Stomach (tissue), 9 donors: ENCODE measurements around the gene SARDH. TPM values are rescaled to one million over a fixed set of nuclear protein-coding genes. Genes with fewer than 3 reads are reported as not detected.

ENCODE experiments used
- DNase-seq, 2 donors: peaks; one replicate each; pipeline versions ENCODE4 v3.0.0 to v3.0.0-alpha.2; 2013 to 2019
- H3K27ac ChIP-seq, 5 donors: fragments of 200-600 bp in 4 of 5; sonication (generic) in 4 of 5; one replicate each; pipeline ENCODE4 v1.5.1; 2013 to 2019; ENCODE audit warnings: mild to moderate bottlenecking in 1 of 5, moderate library complexity in 1 of 5
- H3K27me3 ChIP-seq, 3 donors: fragments of 200-600 bp; sonication (generic); one replicate each; pipeline ENCODE4 v1.5.1; 2017 to 2019; ENCODE audit warnings: mixed run types in 1 of 3
- H3K36me3 ChIP-seq, 4 donors: fragments of 200-600 bp; sonication (generic); 1 replicate in 3 of 4; 2 replicates in 1 of 4; pipeline ENCODE4 v1.5.1; 2016 to 2019
- H3K4me1 ChIP-seq, 4 donors: fragments of 200-600 bp; sonication (generic); one replicate each; pipeline ENCODE4 v1.5.1; 2016 to 2019
- H3K4me3 ChIP-seq, 4 donors: fragments of 200-600 bp; sonication (generic) in 3 of 4; one replicate each; pipeline ENCODE4 v1.5.1; 2016 to 2019; ENCODE audit warnings: mild to moderate bottlenecking in 1 of 4
- H3K9me3 ChIP-seq, 4 donors: fragments of 200-600 bp; sonication (generic); one replicate each; pipeline ENCODE4 v1.5.1; 2016 to 2019
- EP300 ChIP-seq: sonication (generic); formaldehyde crosslinking; IDR thresholded peaks from one replicate; pipeline ENCODE4 v1.6.1; 2017; ENCODE audit warnings: antibody characterized with exemption
- POLR2A ChIP-seq, 4 donors: fragments of 450-650 bp; IDR thresholded peaks; one replicate each; pipeline ENCODE4 v1.6.1; 2016; ENCODE audit warnings: antibody characterized with exemption in 4 of 4, control low read depth in 2 of 4, mild to moderate bottlenecking in 1 of 4, moderate library complexity in 1 of 4
- POLR2AphosphoS5 ChIP-seq, 3 donors: sonication (generic); formaldehyde crosslinking; IDR thresholded peaks; one replicate each; pipeline ENCODE4 v1.6.1; 2016; ENCODE audit warnings: antibody characterized with exemption in 3 of 3
- WGBS, 5 donors: extraction: QIAGEN DNeasy Blood & Tissue Kit in 3 of 5; methylation state at CpG; one replicate each; pipeline versions ENCODE4 v1.1.5 to v1.1.7; 2013 to 2018; 5-methylcytosine and 5-hydroxymethylcytosine counted together
- intact Hi-C: fragments of 100-400 bp; cut with DNase I; formaldehyde crosslinking; loops from one replicate; pipeline ENCODE4 v1.15.1; 2023; ENCODE audit warnings: low total_unique reads
- polyA plus RNA-seq, 3 donors: library from polyadenylated mRNA; stranded (reverse); fragments of 200-250 nt; gene quantifications; one replicate each; pipeline ENCODE4 v1.2.3, GENCODE V29; 2013
- total RNA-seq, 5 donors: library from RNA; depleted of rRNA; stranded (reverse); fragments of >200 nt; gene quantifications; one replicate each; pipeline versions ENCODE4 v1.1.0 to v1.2.3, GENCODE V29; 2014 to 2016
- TF ChIP-seq, protein P1 (sequence below), 7 experiments: fragments of 450-650 bp in 4 of 7; fragments of 200-600 bp in 3 of 7; sonication (generic) in 3 of 7; IDR thresholded peaks; one replicate each; pipeline ENCODE4 v1.5.1; 2016 to 2019; ENCODE audit warnings: antibody characterized with exemption in 7 of 7, control low read depth in 2 of 7, mild to moderate bottlenecking in 1 of 7
- donor health status: healthy with polysubstance abuse.
- donor health status: Bipolar disorder and iron deficiency.
- donor health status: healthy.

Gene SARDH
- total and polyA plus RNA-seq, 8 donors: 0.76 to 15.2 (median 2.6) TPM; not detected in 1

DNA sequence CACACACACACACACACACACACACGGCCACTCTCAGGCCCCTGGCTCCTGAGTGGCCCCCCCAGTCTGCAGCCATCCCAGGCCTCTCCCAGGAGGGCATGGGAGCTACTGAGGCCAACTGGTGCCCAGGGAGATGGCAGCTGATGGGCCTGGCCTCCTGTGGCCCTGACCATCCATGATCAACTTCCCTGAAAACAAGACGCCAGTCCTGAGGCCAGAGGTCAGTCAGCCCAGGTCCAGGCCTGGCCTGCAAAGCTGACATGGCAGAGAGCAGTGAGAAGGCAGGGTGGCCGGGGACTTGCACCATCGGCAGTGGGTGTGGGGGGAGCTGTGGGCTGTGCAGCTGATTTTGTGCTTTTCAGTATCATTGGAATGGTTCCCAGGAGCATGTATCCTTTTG lies 47.0 kb downstream of the SARDH start:
- no peak for DNase-seq
- WGBS, 5 donors: 73 to 81% (median 73%) methylated on average over 3 to 4 of the region's 4 CpGs

DNA sequence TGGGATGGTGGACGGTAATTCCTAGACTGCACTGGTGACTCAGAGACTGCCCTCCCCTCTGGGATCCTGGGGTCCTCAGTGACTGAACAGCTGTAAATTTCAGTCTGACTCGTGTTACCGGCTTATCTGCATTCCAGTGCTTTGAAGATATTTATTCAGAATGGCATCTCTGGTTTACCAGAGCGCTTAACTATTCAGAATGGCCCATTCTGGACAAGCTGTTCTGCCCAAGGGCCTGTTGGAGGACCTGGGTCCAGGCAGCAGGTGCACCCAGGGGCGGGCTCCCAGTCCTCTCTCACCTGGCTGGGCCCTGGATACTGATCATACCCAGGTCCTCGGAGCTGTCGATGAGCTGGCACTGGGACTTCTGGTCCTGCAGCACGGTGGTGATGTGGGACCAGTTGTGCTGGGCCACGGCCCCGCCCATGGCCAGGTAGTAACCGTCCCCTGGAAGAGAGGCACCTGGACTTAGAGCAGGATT lies 48.0 kb downstream of the SARDH start:
- H3K4me1 ChIP-seq: no peaks in the 10 kb centered on the region
- intact Hi-C loops: no loop called here
- no peak overlapping the region for H3K4me3 ChIP-seq
- H3K9me3 ChIP-seq: no peaks in the 10 kb centered on the region
- 61 to 92% (median 74%) methylated on average over 8 to 11 of the region's 11 CpGs for WGBS, 5 donors
- H3K36me3 ChIP-seq: peaks cover 0 to 5% (median 0%) of the 10 kb centered on the region in 4 donors
- H3K27ac ChIP-seq: no peak overlapping the region
- peak in 1 of 2 donors; percentile 47 for DNase-seq
- no peaks in the 10 kb centered on the region for H3K27me3 ChIP-seq
- TF ChIP-seq EP300: no peak
- no peak for TF ChIP-seq POLR2A (IDR thresholded peaks at IDR 0.05)

More for the DNA sequence above, 47.0 kb downstream of the SARDH start:
- no peak overlapping the region for H3K4me3 ChIP-seq
- intact Hi-C loops: no loop called here
- TF ChIP-seq POLR2AphosphoS5 (IDR thresholded peaks at IDR 0.05): no peak
- TF ChIP-seq, protein P1, sequence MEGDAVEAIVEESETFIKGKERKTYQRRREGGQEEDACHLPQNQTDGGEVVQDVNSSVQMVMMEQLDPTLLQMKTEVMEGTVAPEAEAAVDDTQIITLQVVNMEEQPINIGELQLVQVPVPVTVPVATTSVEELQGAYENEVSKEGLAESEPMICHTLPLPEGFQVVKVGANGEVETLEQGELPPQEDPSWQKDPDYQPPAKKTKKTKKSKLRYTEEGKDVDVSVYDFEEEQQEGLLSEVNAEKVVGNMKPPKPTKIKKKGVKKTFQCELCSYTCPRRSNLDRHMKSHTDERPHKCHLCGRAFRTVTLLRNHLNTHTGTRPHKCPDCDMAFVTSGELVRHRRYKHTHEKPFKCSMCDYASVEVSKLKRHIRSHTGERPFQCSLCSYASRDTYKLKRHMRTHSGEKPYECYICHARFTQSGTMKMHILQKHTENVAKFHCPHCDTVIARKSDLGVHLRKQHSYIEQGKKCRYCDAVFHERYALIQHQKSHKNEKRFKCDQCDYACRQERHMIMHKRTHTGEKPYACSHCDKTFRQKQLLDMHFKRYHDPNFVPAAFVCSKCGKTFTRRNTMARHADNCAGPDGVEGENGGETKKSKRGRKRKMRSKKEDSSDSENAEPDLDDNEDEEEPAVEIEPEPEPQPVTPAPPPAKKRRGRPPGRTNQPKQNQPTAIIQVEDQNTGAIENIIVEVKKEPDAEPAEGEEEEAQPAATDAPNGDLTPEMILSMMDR (IDR thresholded peaks at IDR 0.05): no peak
- no peak for TF ChIP-seq EP300
- no peak for TF ChIP-seq POLR2A (IDR thresholded peaks at IDR 0.05)
- no peak overlapping the region for H3K27ac ChIP-seq
- H3K9me3 ChIP-seq: no peaks in the 10 kb centered on the region
- no peaks in the 10 kb centered on the region for H3K27me3 ChIP-seq
- H3K4me1 ChIP-seq: no peaks in the 10 kb centered on the region
- H3K36me3 ChIP-seq: peaks cover 0 to 5% (median 2%) of the 10 kb centered on the region in 4 donors

DNA sequence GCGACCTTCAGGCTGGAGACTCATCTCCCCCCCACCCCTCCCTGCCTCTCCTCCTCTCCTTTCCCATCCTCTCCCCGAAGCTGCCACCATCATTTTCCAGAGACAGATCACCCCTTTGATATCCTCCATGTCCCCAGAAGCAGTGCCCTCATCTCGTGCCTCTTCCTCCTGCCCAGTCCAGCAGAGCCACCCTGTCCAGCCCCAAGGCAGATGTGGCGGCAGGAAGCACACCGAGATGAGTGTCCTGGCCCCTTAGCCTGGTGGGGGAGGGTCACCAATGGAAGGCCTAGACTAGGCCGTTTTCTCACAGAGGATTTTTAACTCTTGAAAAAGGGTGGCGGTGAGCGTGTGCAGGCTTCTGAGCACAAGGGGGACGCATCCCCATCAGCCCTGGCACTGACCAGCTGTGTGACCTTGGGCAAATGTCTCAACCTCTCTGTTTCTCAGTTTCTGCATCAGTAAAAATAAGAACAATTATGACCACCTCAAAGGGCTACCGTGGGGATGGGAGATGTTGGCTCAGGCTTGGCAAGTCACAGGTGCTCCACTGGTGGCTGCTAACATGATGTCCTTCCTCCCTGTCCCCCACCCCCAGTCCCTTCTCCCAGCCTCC lies 48.9 kb downstream of the SARDH start:
- WGBS, 5 donors: 84 to 89% (median 86%) methylated on average over 9 to 10 of the region's 10 CpGs

DNA sequence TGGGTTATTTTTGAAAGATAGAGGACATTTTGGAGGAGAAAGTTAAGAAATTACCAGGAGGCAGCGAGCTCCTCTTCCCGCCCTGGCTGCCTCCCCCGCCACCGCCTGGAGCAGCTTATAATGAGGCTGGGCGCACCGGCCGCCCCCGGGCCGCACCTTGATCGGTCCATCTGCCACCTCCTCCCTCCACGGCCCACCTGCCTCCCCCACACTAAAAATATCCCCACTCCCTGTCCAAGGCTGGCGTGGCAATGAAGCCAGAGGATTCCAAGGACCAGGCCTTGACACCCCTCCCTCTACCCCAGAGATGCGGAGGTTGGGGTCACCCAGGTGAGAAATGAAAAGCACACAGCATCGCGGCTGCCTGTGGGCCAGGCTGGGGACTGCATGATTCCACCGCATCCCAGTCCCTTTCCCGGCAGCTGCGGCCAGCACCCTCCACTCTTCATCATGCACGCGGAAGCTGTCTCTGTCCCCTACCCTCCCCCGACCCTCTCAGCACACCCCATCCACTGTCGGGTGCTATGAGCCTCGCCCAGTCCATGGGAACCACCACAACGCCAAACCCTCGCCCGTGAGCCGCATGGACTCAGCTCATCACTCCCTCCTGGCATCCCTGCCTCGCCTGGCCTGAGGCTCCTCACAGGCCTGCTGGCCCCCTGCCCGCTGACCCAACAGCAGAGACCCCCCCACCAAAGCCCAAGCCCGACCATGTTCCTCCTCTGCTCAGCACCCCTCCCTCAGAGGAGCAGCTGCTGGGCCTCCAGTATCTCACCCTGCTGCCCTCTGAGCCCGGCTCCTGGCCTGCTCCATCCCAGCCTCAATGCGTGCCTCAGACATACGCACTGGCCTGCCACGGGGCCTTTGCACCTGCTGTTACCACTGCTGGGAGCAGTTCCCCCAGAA lies 50.0 kb downstream of the SARDH start:
- H3K27me3 ChIP-seq: no peaks in the 10 kb centered on the region
- TF ChIP-seq POLR2AphosphoS5 (IDR thresholded peaks at IDR 0.05) (no peak), EP300 (no peak), POLR2A (IDR thresholded peaks at IDR 0.05) (no peak)
- TF ChIP-seq, protein P1 (IDR thresholded peaks at IDR 0.05): no peak
- peaks cover 0 to 17% (median 8%) of the 10 kb centered on the region in 4 donors for H3K4me1 ChIP-seq
- WGBS, 5 donors: 84 to 93% (median 88%) methylated on average over 32 to 34 of the region's 34 CpGs
- no peaks in the 10 kb centered on the region for H3K36me3 ChIP-seq
- no peak overlapping the region for H3K27ac ChIP-seq
- H3K4me3 ChIP-seq: no peak overlapping the region
- DNase-seq: no peak
- no peaks in the 10 kb centered on the region for H3K9me3 ChIP-seq
- intact Hi-C loops: no loop called here

More for the DNA sequence above, 48.9 kb downstream of the SARDH start:
- intact Hi-C loops: no loop called here
- H3K27ac ChIP-seq: no peak overlapping the region
- H3K9me3 ChIP-seq: no peaks in the 10 kb centered on the region
- no peak for TF ChIP-seq POLR2A (IDR thresholded peaks at IDR 0.05)
- TF ChIP-seq POLR2AphosphoS5 (IDR thresholded peaks at IDR 0.05): no peak
- TF ChIP-seq, protein P1 (IDR thresholded peaks at IDR 0.05): no peak
- no peak for TF ChIP-seq EP300
- peaks cover 0 to 5% (median 0%) of the 10 kb centered on the region in 4 donors for H3K36me3 ChIP-seq
- no peaks in the 10 kb centered on the region for H3K27me3 ChIP-seq
- H3K4me3 ChIP-seq: no peak overlapping the region
- H3K4me1 ChIP-seq: peaks cover 0 to 6% (median under 1%) of the 10 kb centered on the region in 4 donors
- DNase-seq: no peak
